T-helper 17 cell (primary cell): ENCODE measurements around the gene SNX27. TPM values are rescaled to one million over a fixed set of nuclear protein-coding genes. Genes with fewer than 3 reads are reported as not detected.
"Not testable (repeated sequence)": the region's sequence is repeated elsewhere in the genome, so short reads cannot be mapped to it uniquely, and the experiment has no call there.

Experiments
- ATAC-seq: fragments of 150-1000 bp; cut with Tn5 transposase; 2 replicates; pipeline ENCODE4 v1.10.0; 2021; ENCODE audit warnings: mild to moderate bottlenecking, moderate library complexity
- DNase-seq, 3 donors: peaks; one replicate each; pipeline versions ENCODE4 v3.0.0 to v3.0.0-alpha.2; 2020 to 2021
- H3K9me3 ChIP-seq: one replicate; pipeline ENCODE4 v1.7.0; 2013; ENCODE audit warnings: low read length, mild to moderate bottlenecking; ENCODE audit not compliant: control insufficient read depth, poor library complexity, severe bottlenecking
- H3K27ac Mint-ChIP-seq: one replicate; pipeline ENCODE4 v1.8.0; 2022; ENCODE audit warnings: mild to moderate bottlenecking, moderate library complexity, mixed read lengths
- H3K27me3 Mint-ChIP-seq: one replicate; pipeline ENCODE4 v1.8.0; 2022; ENCODE audit warnings: mixed read lengths
- H3K36me3 Mint-ChIP-seq: one replicate; pipeline ENCODE4 v1.8.0; 2022; ENCODE audit warnings: low read depth, mixed read lengths
- H3K4me1 Mint-ChIP-seq: one replicate; pipeline ENCODE4 v1.8.0; 2022; ENCODE audit warnings: mild to moderate bottlenecking, mixed read lengths
- H3K4me3 Mint-ChIP-seq: one replicate; pipeline ENCODE4 v1.8.0; 2022; ENCODE audit warnings: mild to moderate bottlenecking, moderate library complexity, mixed read lengths
- total RNA-seq, 4 donors: library from RNA in 2 of 4; stranded (reverse) in 2 of 4; gene quantifications; one replicate each; pipeline ENCODE4 v1.2.3 and lab custom pipeline; 2022 to 2026

SNX27 gene
- total RNA-seq, 2 donors from 2014 or later = 19.6 to 22.8 TPM

DNA sequence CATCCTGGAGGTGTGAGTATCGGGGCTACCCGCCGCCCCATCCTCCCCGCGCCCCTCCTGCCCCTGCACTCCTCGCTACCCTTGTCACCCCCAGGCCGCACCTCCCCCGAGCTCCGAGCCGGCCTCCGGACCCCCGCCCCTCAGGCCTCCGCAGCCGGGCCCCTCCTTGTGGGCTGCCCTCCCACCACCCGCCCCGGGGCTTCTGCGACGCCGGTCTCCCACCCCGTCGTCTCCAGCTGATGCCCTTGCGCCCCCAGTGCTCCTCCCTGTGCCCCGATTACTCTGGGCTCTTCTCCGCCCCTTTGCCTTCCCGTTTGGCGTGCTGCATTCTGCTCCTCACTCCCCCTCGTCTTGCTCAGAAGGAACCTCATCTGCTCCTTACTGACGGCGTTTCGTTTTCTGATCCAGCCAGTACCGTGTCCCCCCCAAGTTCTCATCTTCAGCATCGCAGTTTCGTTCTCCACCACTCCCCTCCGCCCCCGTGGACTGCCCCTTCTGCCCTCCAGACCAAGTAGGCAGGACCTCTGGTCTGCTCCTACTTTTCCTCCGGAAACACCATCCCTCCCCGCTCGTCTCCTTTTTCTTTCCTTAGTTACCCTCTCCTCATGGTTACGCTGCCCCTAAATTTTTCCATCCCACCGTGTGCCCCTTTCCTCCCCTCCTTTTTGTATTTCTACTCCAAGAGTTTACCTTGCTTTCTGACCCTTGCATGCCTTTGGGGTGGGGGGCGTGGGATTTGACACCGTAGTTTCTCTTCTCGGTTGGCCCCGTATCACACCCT is 841 bp downstream of the SNX27 start:
- peak overlapping the region; percentile 99 for H3K4me3 Mint-ChIP-seq
- H3K27me3 Mint-ChIP-seq = peaks cover 6% of the 10 kb centered on the region

DNA sequence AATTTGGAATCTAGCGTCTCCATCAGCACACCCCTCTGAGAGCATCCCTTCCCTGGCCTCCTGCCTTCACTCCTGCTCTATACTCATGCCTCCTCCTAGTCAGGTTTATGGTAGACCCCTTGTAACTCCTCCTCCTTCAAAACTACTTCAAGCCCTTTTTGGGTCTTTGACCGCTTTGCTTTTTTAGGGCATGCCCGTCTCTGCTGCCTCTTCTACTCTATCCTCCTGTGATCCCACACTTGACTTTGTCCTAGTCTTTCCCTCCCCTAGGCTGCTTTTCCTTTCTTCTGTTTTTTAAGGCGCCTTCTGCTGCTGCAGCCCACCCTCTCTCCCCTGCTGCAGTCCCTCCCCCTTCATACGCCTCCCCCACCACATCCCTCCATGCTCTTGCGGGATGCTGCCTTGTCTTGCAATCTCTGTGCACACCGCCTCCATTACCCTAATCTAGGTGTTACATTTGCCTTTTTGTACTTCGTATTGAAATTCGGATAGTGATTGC is 1.5 kb downstream of the SNX27 start:
- DNase-seq = no peak
- H3K9me3 ChIP-seq = no peaks in the 10 kb centered on the region
- Mint-ChIP-seq H3K36me3 (peaks cover 6% of the 10 kb centered on the region), H3K27ac (peak overlapping the region; percentile 86), H3K4me1 (peaks cover 29% of the 10 kb centered on the region), H3K27me3 (peaks cover 2% of the 10 kb centered on the region), H3K4me3 (peak overlapping the region; percentile 99)
- ATAC-seq = no peak

More for the DNA sequence above, 841 bp downstream of the SNX27 start:
- peak overlapping the region; percentile 86 for H3K27ac Mint-ChIP-seq
- peaks cover 30% of the 10 kb centered on the region for H3K4me1 Mint-ChIP-seq
- no peaks in the 10 kb centered on the region for H3K9me3 ChIP-seq
- peak in 2 of 3 donors; percentile 6 to 25 for DNase-seq
- ATAC-seq = no peak
- peaks cover 9% of the 10 kb centered on the region for H3K36me3 Mint-ChIP-seq

DNA sequence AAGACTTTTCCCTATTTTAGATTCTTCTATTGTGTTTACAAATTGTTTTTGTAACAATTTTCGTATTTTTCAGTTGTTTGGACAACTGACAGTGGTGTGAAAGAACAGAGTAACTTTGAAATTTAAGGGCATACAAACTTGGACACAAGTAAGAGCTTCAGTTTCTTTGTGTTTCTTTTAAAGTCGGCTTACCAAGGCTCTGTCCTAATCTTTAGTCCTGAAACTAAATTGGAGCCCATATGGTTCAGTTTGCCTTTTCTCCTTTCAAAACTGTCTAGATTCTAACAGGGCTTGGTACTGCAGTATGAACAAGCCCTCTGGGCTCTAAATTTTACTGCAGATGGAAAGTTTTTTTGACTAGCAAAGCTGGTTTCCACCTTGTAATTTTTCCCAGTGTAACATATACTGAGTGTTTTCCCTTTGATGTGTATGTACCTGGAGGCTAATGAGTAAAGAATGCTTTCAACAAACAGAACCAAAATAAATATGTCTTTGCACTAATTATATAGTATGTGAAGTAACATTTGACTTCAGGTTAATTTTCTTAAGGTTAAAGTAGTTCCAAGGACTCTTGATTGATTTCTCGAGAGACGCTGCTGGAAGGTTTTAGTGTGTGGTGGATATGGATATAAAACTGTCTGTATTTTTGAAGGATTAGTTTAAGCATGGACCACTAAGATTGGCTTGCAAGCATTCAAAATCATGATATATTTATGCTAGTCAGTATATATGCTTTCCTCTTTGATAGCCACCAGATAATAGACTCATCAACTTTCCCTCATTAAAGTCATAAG is 4.1 kb downstream of the SNX27 start:
- Mint-ChIP-seq H3K27ac (no peak overlapping the region), H3K36me3 (peaks cover 5% of the 10 kb centered on the region), H3K4me1 (peaks cover 34% of the 10 kb centered on the region), H3K4me3 (no peak overlapping the region), H3K27me3 (no peaks in the 10 kb centered on the region)
- no peak for DNase-seq
- no peaks in the 10 kb centered on the region for H3K9me3 ChIP-seq
- ATAC-seq = no peak

DNA sequence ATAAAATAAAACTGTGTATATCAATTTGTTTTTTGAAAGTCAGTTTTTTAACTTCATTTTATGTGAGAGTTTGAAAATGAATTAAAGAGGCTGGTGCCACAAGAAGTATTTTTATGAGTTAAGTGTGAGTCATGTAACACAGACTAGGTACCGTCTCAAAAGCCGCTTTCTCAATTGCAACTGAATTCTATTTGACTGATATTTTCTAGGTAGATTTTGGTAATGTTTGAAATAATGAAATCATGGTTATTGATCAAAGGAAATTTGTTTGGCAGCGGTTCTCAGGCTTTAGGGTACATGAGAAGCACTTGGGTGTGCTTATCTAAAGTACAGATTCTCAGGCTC is 4.6 kb downstream of the SNX27 start:
- Mint-ChIP-seq H3K4me3 (no peak overlapping the region), H3K36me3 (peaks cover 5% of the 10 kb centered on the region), H3K4me1 (peaks cover 38% of the 10 kb centered on the region), H3K27ac (no peak overlapping the region), H3K27me3 (no peaks in the 10 kb centered on the region)
- H3K9me3 ChIP-seq = no peaks in the 10 kb centered on the region
- ATAC-seq (no peak), DNase-seq (no peak)

DNA sequence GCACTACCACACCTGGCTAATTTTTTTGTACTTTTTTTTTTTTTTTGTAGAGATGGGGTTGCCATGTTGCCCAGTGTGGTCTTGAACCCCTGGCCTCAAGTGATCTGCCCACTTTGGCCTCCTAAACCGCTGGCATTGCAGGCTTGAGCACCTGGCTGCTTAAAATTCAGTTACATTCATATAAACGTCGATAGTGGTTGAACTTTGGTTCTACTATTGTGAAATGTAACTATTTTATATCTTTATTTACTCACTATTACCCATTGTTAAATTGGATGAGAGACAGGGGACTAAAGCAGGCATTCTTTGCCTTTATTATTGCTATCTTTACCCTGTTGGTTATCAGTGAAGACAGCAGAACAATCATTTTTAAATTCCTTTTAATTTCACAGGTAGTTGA is 6.2 kb downstream of the SNX27 start:
- Mint-ChIP-seq H3K27ac (peak overlapping the region; percentile 86), H3K4me3 (no peak overlapping the region), H3K4me1 (peaks cover 37% of the 10 kb centered on the region), H3K36me3 (peaks cover 2% of the 10 kb centered on the region), H3K27me3 (no peaks in the 10 kb centered on the region)
- no peaks in the 10 kb centered on the region for H3K9me3 ChIP-seq
- ATAC-seq (no peak), DNase-seq (no peak)

DNA sequence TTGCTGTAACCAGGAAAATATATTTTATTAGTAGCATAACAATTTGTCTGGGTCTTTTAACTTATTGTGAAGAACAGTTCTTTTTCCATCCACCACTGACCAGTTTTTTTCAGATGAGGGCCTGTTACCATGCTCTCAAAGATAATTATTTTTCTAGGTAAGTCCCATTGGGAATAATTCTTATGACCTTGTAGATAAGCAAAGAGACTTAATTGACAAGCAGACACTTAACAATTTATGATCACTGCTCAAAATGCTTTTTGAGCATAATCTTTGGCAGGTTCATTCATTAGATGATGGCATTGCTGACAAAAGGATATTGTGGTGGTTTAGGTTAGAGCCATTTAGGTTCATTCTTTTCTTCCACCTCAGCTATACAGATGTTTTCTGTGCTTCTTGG is 6.6 kb downstream of the SNX27 start:
- no peak overlapping the region for H3K4me3 Mint-ChIP-seq
- no peaks in the 10 kb centered on the region for H3K9me3 ChIP-seq
- no peaks in the 10 kb centered on the region for H3K36me3 Mint-ChIP-seq
- H3K27me3 Mint-ChIP-seq = no peaks in the 10 kb centered on the region
- H3K4me1 Mint-ChIP-seq = peaks cover 32% of the 10 kb centered on the region
- DNase-seq = no peak
- ATAC-seq = no peak
- H3K27ac Mint-ChIP-seq = peak overlapping the region; percentile 86

DNA sequence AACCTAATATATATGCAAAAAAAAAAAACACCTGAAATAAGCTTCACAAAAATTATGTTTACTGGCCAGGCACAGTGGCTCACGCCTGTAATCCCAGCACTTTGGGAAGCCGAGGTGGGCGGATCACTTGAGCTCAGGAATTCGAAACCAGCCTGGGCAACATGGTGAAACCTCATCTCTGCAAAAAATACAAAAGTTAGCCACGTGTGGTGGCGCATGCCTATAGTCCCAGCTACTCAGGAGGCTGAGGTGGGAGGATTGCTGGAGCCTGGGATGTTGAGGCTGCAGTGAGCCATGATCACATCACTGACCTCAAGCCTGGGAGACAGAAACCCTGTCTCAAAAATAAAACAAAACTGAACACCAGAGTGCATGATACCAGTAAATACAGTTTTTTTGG is 7.1 kb downstream of the SNX27 start:
- H3K27me3 Mint-ChIP-seq, ATAC-seq, H3K36me3 Mint-ChIP-seq, DNase-seq, H3K9me3 ChIP-seq, H3K4me3 Mint-ChIP-seq: not testable (repeated sequence)
- Mint-ChIP-seq H3K4me1 (peaks cover 27% of the 10 kb centered on the region), H3K27ac (peak overlapping the region; percentile 86)

DNA sequence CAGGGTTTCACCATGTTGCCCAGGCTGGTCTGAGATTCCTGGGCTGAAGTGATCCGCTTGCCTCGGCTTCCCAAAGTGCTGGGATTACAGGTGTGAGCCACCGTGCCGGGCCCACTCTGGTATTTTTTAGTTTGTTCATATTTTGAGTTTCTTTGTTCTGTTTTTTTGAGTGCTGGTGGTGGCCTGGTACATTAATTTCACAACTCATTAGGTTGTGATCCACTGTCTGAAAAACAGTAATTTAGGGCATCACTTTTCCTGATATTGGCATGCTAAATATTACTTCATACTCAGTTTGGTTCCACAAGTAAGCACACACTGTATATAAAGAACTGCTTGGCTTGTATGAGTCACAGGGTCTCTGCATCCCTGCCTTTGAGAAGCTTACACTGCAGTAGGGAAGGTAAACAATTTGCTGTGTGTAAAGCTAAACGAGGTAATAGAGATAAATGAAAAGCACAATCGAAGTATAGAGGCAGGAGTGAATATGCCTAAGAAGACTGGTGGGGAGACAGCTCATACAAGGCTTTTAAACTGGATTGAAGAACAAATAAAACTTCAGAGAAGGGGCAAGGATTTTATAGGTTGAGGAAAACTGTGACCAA is 7.7 kb downstream of the SNX27 start:
- ATAC-seq (no peak), DNase-seq (no peak)
- Mint-ChIP-seq H3K36me3 (no peaks in the 10 kb centered on the region), H3K4me1 (peaks cover 24% of the 10 kb centered on the region), H3K27me3 (no peaks in the 10 kb centered on the region), H3K4me3 (no peak overlapping the region), H3K27ac (peak overlapping the region; percentile 86)
- no peaks in the 10 kb centered on the region for H3K9me3 ChIP-seq

DNA sequence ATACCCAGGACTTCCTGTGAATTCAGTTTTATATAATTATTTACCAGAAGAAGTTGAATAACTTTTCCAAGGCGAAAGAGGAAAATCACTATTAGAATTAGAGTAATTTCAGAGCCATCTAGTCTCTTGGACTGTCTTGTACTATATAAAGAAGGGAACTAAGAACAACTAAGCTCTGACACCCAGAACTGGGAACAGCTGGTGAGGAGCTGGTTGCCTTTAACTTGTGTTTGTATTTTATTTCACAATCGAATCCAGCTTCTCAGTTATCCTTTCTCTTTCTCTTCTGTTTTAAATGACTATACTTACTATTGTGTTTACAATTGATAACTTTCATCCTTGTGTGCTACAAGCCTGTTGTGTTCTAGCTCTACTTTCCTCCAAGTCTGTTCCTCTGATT is 8.4 kb downstream of the SNX27 start:
- DNase-seq (no peak), ATAC-seq (no peak)
- H3K4me3 Mint-ChIP-seq = no peak overlapping the region
- no peaks in the 10 kb centered on the region for H3K27me3 Mint-ChIP-seq
- H3K9me3 ChIP-seq = no peaks in the 10 kb centered on the region
- no peaks in the 10 kb centered on the region for H3K36me3 Mint-ChIP-seq
- peak overlapping the region; percentile 86 for H3K27ac Mint-ChIP-seq
- H3K4me1 Mint-ChIP-seq = peaks cover 22% of the 10 kb centered on the region

DNA sequence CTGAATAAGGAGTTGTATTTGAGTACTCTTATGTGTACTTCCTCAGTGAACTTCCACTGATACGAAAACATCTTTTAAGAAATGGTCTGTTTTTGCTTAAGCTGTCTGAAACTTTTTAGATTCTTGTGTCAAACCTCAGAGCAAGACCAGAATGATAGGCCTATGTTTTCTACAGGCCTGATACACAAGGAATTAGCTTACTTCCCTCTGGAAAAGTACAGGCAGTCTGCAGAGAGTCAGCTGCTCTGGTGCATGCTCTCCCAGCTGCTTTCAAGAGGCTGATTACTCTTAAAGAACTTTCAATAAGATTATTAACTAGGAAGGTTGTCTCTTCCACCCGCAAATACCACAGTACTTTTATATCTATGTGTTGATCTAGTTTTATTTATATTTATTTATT is 9.5 kb downstream of the SNX27 start:
- Mint-ChIP-seq H3K4me3 (no peak overlapping the region), H3K27me3 (no peaks in the 10 kb centered on the region), H3K4me1 (peaks cover 18% of the 10 kb centered on the region), H3K27ac (peak overlapping the region; percentile 86), H3K36me3 (no peaks in the 10 kb centered on the region)
- ATAC-seq (no peak), DNase-seq (no peak)
- no peaks in the 10 kb centered on the region for H3K9me3 ChIP-seq

DNA sequence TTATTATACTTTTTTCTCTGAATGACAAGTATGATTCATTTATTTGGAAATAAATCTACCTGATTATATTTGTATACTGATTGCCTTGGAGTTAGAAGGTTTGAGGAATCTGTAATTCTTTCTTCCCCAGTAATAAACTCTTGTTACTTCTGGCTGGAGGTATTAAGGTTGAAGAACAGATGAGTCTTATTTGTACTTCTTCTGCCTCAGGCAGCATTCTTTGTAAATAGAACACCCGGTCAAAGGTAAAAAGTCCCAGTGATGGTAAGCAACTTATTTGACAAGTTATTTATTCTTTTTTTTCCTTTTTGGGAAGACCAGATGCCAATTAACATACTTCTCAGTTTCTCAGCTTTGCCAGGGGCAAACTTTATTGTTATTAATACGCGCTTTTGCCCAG is 12.9 kb downstream of the SNX27 start:
- no peak overlapping the region for H3K27ac Mint-ChIP-seq
- ATAC-seq (no peak), DNase-seq (no peak)
- no peaks in the 10 kb centered on the region for H3K27me3 Mint-ChIP-seq
- no peaks in the 10 kb centered on the region for H3K36me3 Mint-ChIP-seq
- H3K9me3 ChIP-seq = no peaks in the 10 kb centered on the region
- H3K4me3 Mint-ChIP-seq = no peak overlapping the region
- H3K4me1 Mint-ChIP-seq = peaks cover 16% of the 10 kb centered on the region

DNA sequence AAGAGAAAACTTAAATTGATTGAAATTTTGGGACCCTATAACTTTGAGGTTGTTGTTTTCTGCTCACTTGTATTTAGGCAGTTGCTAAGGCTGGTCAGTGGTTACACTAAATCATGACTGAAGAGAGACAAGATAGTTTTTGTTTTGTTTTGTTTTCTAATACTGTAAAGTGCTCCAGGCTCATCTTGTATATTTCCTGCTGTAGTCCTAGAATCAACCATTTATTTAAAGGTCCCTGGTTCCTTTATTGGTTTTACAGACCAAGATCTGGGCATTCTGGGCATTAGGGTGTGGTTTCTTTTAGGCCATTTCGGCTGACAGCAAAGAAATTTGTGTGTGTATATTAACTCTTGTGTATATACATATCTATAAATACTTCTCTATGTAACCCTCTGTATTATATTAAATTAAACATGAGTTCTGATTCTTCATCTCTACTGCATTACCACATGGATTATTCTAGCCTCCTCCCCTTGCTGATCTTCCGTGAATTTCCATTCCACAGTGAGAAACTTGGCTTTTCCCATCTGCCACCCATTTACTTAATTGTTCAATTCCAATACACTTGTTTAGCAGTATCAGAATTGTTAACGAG is 15.0 kb downstream of the SNX27 start:
- no peak overlapping the region for H3K4me3 Mint-ChIP-seq
- peaks cover 11% of the 10 kb centered on the region for H3K4me1 Mint-ChIP-seq
- DNase-seq (no peak), ATAC-seq (no peak)
- H3K27me3 Mint-ChIP-seq = no peaks in the 10 kb centered on the region
- no peaks in the 10 kb centered on the region for H3K36me3 Mint-ChIP-seq
- no peak overlapping the region for H3K27ac Mint-ChIP-seq
- no peaks in the 10 kb centered on the region for H3K9me3 ChIP-seq

DNA sequence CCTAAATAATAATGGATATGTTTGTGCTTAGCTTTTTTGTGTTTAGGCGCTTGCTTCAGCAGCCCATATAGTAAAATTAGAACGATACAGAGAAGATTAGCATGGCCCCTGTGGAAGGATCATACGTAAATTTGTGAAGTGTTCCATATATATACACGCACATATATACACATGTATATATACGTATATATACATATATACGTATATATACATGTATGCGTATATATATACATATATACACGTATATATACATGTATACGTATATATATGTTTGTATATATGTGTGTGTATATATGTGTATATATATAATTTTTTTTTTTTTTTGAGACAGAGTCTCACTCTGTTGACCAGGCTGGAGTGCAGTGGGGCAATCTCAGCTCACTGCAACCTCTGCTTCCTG is 17.4 kb downstream of the SNX27 start:
- Mint-ChIP-seq H3K36me3 (no peaks in the 10 kb centered on the region), H3K4me1 (peaks cover 17% of the 10 kb centered on the region), H3K27me3 (no peaks in the 10 kb centered on the region), H3K4me3 (no peak overlapping the region), H3K27ac (no peak overlapping the region)
- DNase-seq = no peak
- H3K9me3 ChIP-seq = no peaks in the 10 kb centered on the region
- no peak for ATAC-seq
